OCI-LY1 (cell line): ENCODE results near the gene FAM50A.

Experiments used
- H2AFZ ChIP-seq: fragments of 200-600 bp; sonication (generic), shearing (Covaris generic); 2 replicates; pipeline ENCODE4 v1.6.0; 2014; ENCODE audit warnings: antibody characterized with exemption, mild to moderate bottlenecking, low read length
- H3F3A ChIP-seq: fragments of 200-600 bp; sonication (generic), shearing (Covaris generic); 2 replicates; pipeline ENCODE4 v1.6.0; 2014; ENCODE audit warnings: mild to moderate bottlenecking, antibody characterized with exemption, low read length, moderate library complexity; ENCODE audit not compliant: insufficient read depth
- H3K27ac ChIP-seq: fragments of 200-600 bp; sonication (generic); 2 replicates; pipeline ENCODE4 v1.5.1; 2014; ENCODE audit warnings: low read length, mixed run types, mild to moderate bottlenecking, low read depth; ENCODE audit not compliant: poor library complexity, severe bottlenecking
- H3K27me3 ChIP-seq: fragments of 200-600 bp; sonication (generic); 2 replicates; pipeline ENCODE4 v1.6.0; 2014; ENCODE audit warnings: antibody characterized with exemption, mild to moderate bottlenecking, low read length, moderate library complexity; ENCODE audit not compliant: insufficient read depth
- H3K36me3 ChIP-seq: fragments of 200-600 bp; sonication (generic); 2 replicates; pipeline ENCODE4 v1.6.1; 2014; ENCODE audit warnings: mild to moderate bottlenecking, antibody characterized with exemption, low read length, moderate library complexity, mixed read lengths; ENCODE audit not compliant: insufficient read depth
- H3K4me1 ChIP-seq: fragments of 200-600 bp; sonication (generic); 2 replicates; pipeline ENCODE4 v1.5.1; 2014; ENCODE audit warnings: mild to moderate bottlenecking, low read length, moderate library complexity; ENCODE audit not compliant: insufficient read depth, severe bottlenecking
- H3K4me2 ChIP-seq: fragments of 200-600 bp; sonication (generic), shearing (Covaris generic); 2 replicates; pipeline ENCODE4 v1.6.1; 2014; ENCODE audit warnings: low read length
- H3K4me3 ChIP-seq: fragments of 200-600 bp; sonication (generic); 2 replicates; pipeline ENCODE4 v1.5.1; 2014; ENCODE audit warnings: low read length, low read depth, mild to moderate bottlenecking, mixed read lengths; ENCODE audit not compliant: poor library complexity, severe bottlenecking
- H3K79me2 ChIP-seq: fragments of 200-600 bp; shearing (Covaris generic); 2 replicates; pipeline ENCODE4 v1.6.1; 2016; ENCODE audit warnings: mixed run types, low read length, mixed read lengths; ENCODE audit not compliant: insufficient read depth
- H3K9ac ChIP-seq: fragments of 200-600 bp; sonication (generic), shearing (Covaris generic); 2 replicates; pipeline ENCODE4 v1.6.1; 2014; ENCODE audit warnings: mild to moderate bottlenecking, low read length, mixed read lengths
- H3K9me2 ChIP-seq: fragments of 200-600 bp; sonication (generic), shearing (Covaris generic); 2 replicates; pipeline ENCODE4 v1.6.1; 2014; ENCODE audit warnings: low read depth, mild to moderate bottlenecking, low read length, mixed read lengths
- H3K9me3 ChIP-seq: fragments of 200-600 bp; shearing (Covaris generic); 2 replicates; pipeline ENCODE4 v1.6.1; 2014; ENCODE audit warnings: low read length, mixed read lengths
- H4K20me1 ChIP-seq: fragments of 200-600 bp; sonication (generic), shearing (Covaris generic); 2 replicates; pipeline ENCODE4 v1.6.0; 2016; ENCODE audit warnings: mild to moderate bottlenecking, low read length; ENCODE audit not compliant: insufficient read depth
- EZH2 ChIP-seq: fragments of 200-600 bp; sonication (generic), shearing (Covaris generic); IDR thresholded peaks from 2 replicates; pipeline ENCODE4 v1.8.0; 2017; ENCODE audit warnings: borderline replicate concordance, mixed run types, mild to moderate bottlenecking, antibody characterized with exemption, low read length, moderate library complexity, mixed read lengths
- TF ChIP-seq, protein P1 (sequence below): fragments of 200-600 bp; sonication (generic), shearing (Covaris generic); IDR thresholded peaks from 2 replicates; pipeline ENCODE4 v1.5.1; 2017; ENCODE audit warnings: mild to moderate bottlenecking, antibody characterized with exemption, low read length, moderate library complexity, mixed read lengths

The FAM50A gene

DNA sequence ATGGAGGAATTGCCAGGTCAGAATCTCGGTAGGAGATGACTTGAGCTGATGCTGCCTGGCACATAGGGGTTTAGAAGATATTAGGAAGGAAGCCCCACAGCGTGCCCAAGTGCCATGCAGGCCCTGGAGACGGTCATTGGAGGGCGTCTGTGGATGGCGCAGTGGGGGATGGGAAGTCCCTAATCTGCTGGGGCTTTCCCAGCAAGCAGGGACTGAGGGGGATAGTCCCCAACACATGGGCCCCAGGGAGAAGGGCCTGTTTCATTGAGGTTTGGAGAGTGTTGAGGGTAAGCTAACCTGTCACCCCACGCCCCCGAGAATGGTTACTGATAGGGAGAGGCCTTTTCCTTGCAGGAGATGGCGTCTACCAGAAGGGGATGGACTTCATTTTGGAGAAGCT lies 24.8 kb upstream of the FAM50A start:
- Histone ChIP-seq H2AFZ (no peak overlapping the region), H3K9ac (no peak overlapping the region), H3K9me3 (no peaks in the 10 kb centered on the region), H3F3A (no peaks in the 10 kb centered on the region), H3K4me1 (no peaks in the 10 kb centered on the region), H3K36me3 (no peaks in the 10 kb centered on the region), H4K20me1 (no peaks in the 10 kb centered on the region), H3K27ac (no peak overlapping the region), H3K9me2 (no peaks in the 10 kb centered on the region), H3K27me3 (no peaks in the 10 kb centered on the region), H3K4me3 (no peak overlapping the region), H3K79me2 (no peaks in the 10 kb centered on the region), H3K4me2 (no peak overlapping the region)
- no peak for TF ChIP-seq EZH2
- TF ChIP-seq, protein P1, sequence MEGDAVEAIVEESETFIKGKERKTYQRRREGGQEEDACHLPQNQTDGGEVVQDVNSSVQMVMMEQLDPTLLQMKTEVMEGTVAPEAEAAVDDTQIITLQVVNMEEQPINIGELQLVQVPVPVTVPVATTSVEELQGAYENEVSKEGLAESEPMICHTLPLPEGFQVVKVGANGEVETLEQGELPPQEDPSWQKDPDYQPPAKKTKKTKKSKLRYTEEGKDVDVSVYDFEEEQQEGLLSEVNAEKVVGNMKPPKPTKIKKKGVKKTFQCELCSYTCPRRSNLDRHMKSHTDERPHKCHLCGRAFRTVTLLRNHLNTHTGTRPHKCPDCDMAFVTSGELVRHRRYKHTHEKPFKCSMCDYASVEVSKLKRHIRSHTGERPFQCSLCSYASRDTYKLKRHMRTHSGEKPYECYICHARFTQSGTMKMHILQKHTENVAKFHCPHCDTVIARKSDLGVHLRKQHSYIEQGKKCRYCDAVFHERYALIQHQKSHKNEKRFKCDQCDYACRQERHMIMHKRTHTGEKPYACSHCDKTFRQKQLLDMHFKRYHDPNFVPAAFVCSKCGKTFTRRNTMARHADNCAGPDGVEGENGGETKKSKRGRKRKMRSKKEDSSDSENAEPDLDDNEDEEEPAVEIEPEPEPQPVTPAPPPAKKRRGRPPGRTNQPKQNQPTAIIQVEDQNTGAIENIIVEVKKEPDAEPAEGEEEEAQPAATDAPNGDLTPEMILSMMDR = no peak

DNA sequence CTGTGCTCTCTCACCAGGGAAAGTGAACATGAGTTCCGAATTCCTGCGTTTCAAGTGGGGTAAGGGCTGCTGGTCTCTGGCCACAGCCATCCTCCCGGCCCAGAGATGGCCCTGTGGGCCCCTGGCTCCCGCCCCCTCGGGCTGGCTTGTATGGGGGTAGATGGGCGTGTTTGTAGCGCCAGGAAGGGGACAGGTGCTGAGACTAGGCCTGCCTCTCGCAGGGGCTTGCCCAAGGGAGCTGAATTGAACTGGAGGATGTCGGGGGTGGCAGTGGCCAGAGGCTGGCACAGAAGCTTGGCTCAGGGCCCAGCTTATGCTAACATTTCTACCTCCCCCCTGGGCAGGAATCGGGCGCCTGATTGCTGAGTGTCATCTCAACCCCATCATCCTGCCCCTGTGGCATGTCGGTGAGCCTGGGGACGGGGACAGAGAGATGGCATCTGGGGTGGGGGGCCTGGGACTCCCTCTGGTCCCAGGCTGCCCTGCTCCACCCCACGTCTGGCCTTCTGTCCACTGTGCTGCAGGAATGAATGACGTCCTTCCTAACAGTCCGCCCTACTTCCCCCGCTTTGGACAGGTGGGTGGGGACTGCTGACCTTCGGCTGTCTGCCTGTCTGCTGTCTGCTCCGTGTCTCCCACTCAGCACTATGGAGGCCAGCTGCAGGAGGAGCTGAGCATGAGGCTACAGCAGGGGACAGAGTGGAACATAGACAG lies 24.1 kb upstream of the FAM50A start:
- H3K36me3 ChIP-seq = no peaks in the 10 kb centered on the region
- no peaks in the 10 kb centered on the region for H3K4me1 ChIP-seq
- no peaks in the 10 kb centered on the region for H3K27me3 ChIP-seq
- no peak overlapping the region for H3K9ac ChIP-seq
- no peak overlapping the region for H3K4me2 ChIP-seq
- no peak overlapping the region for H2AFZ ChIP-seq
- no peaks in the 10 kb centered on the region for H3K79me2 ChIP-seq
- H4K20me1 ChIP-seq = no peaks in the 10 kb centered on the region
- TF ChIP-seq EZH2 = no peak
- TF ChIP-seq, protein P1 = no peak
- H3K27ac ChIP-seq = no peak overlapping the region
- no peak overlapping the region for H3K4me3 ChIP-seq
- no peaks in the 10 kb centered on the region for H3K9me2 ChIP-seq
- H3F3A ChIP-seq = no peaks in the 10 kb centered on the region
- no peaks in the 10 kb centered on the region for H3K9me3 ChIP-seq

DNA sequence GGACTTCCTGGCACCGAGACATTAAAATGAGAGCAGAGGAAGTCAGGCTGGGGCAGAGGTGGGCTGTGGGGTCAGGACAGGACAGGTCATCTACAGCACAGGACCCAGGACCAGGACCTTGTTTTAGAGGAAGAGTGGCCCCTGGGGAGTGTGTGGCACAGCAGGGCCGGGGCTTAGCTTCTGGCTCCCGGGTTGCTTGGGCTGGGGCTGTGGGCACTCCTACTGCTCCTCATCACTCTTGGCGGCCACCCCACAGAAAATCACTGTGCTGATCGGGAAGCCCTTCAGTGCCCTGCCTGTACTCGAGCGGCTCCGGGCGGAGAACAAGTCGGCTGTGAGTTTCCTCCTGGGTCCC lies 23.6 kb upstream of the FAM50A start:
- no peak overlapping the region for H3K27ac ChIP-seq
- no peaks in the 10 kb centered on the region for H3K9me2 ChIP-seq
- no peak overlapping the region for H2AFZ ChIP-seq
- H3K4me2 ChIP-seq = no peak overlapping the region
- no peaks in the 10 kb centered on the region for H3K79me2 ChIP-seq
- no peaks in the 10 kb centered on the region for H3K36me3 ChIP-seq
- H3K9me3 ChIP-seq = no peaks in the 10 kb centered on the region
- no peaks in the 10 kb centered on the region for H3K4me1 ChIP-seq
- no peak overlapping the region for H3K4me3 ChIP-seq
- no peak overlapping the region for H3K9ac ChIP-seq
- no peaks in the 10 kb centered on the region for H3F3A ChIP-seq
- no peaks in the 10 kb centered on the region for H3K27me3 ChIP-seq
- TF ChIP-seq, protein P1 = no peak
- no peak for TF ChIP-seq EZH2
- H4K20me1 ChIP-seq = no peaks in the 10 kb centered on the region
